ENCODE results near the gene ZWILCH. TPM values are rescaled to one million over a fixed set of nuclear protein-coding genes. Genes with fewer than 3 reads are reported as not detected.

Gene ZWILCH
- total RNA-seq, 4 donors from 2014 or later = 2.0 to 6.0 (median 2.9) TPM

DNA sequence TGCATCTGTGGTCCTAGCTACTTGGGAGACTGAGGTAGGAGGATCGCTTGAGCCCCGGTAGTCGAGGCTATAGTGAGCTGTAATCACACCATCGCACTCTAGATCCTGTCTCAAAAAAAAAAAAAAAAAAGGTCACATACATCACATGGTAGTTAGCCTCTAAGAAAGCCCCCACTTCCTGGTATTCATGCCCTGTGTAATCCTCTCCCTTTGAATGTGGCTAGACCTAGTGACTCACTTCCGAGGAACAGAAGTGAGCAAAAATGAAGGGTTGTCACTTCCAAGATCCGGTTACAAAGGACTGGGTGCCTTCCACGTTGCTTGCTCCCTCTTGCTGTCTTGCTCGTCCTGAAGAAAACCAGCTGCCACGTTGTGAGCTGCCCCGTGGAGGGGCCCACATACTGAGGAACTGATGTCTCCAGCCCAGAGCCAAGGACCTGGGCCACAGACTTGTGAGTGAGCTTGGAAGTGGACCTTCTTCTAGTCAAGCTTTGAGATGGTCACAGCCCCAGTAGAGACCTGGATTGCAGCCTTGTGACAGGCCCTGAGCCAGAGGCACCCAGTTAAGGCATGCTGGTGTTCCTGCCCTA lies 73.3 kb downstream of the ZWILCH start:
- no peak overlapping the region for H3K27ac ChIP-seq
- H3K9me3 ChIP-seq = no peaks in the 10 kb centered on the region
- 44 to 100% methylated on average over 4 to 8 of the region's 10 CpGs for WGBS, 2 donors (ENCODE audit: low coverage in 1 of 2)
- H3K36me3 ChIP-seq = no peaks in the 10 kb centered on the region
- H3K4me3 ChIP-seq = no peak overlapping the region
- TF ChIP-seq POLR2A (IDR thresholded peaks at IDR 0.05) = no peak
- TF ChIP-seq, protein P1, sequence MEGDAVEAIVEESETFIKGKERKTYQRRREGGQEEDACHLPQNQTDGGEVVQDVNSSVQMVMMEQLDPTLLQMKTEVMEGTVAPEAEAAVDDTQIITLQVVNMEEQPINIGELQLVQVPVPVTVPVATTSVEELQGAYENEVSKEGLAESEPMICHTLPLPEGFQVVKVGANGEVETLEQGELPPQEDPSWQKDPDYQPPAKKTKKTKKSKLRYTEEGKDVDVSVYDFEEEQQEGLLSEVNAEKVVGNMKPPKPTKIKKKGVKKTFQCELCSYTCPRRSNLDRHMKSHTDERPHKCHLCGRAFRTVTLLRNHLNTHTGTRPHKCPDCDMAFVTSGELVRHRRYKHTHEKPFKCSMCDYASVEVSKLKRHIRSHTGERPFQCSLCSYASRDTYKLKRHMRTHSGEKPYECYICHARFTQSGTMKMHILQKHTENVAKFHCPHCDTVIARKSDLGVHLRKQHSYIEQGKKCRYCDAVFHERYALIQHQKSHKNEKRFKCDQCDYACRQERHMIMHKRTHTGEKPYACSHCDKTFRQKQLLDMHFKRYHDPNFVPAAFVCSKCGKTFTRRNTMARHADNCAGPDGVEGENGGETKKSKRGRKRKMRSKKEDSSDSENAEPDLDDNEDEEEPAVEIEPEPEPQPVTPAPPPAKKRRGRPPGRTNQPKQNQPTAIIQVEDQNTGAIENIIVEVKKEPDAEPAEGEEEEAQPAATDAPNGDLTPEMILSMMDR (IDR thresholded peaks at IDR 0.05) = no peak
- no peak for TF ChIP-seq POLR2AphosphoS5 (IDR thresholded peaks at IDR 0.05)
- no peak for TF ChIP-seq EP300 (IDR thresholded peaks at IDR 0.05)
- H3K4me1 ChIP-seq = peaks cover 0 to 6% (median 0%) of the 10 kb centered on the region in 3 donors
- ATAC-seq = no peak
- no peaks in the 10 kb centered on the region for H3K27me3 ChIP-seq

DNA sequence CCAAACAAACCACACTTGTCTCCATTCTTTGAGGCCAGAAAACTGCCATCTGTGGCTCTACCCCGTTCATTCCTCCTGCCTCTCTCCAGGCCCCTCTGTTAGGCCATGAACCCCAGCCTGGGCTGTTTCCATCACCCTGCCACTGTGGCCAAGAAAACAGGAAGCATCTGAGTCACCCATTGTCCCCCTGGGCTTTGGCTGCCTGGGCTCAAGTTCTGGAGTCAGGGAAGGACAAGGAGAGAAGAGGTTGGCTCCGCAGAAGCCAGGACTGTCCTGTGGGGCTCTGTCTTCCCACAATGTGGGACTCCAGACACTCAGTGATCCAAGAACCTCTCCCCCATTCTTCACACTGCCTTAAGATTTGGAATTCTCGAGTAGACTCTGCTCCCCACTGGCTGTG lies 75.5 kb downstream of the ZWILCH start:
- Histone ChIP-seq H3K27ac (no peak overlapping the region), H3K36me3 (no peaks in the 10 kb centered on the region), H3K4me1 (no peaks in the 10 kb centered on the region), H3K4me3 (no peak overlapping the region), H3K9me3 (no peaks in the 10 kb centered on the region), H3K27me3 (peaks cover 7% of the 10 kb centered on the region)
- TF ChIP-seq, protein P1 (IDR thresholded peaks at IDR 0.05) = no peak
- TF ChIP-seq POLR2AphosphoS5 (IDR thresholded peaks at IDR 0.05) (no peak), POLR2A (IDR thresholded peaks at IDR 0.05) (no peak), EP300 (IDR thresholded peaks at IDR 0.05) (no peak)
- WGBS, 2 donors (ENCODE audit: low coverage in 1 of 2) = 52 to 59% methylated on average over 2 of the region's 3 CpGs
- peak; percentile 41 for ATAC-seq

DNA sequence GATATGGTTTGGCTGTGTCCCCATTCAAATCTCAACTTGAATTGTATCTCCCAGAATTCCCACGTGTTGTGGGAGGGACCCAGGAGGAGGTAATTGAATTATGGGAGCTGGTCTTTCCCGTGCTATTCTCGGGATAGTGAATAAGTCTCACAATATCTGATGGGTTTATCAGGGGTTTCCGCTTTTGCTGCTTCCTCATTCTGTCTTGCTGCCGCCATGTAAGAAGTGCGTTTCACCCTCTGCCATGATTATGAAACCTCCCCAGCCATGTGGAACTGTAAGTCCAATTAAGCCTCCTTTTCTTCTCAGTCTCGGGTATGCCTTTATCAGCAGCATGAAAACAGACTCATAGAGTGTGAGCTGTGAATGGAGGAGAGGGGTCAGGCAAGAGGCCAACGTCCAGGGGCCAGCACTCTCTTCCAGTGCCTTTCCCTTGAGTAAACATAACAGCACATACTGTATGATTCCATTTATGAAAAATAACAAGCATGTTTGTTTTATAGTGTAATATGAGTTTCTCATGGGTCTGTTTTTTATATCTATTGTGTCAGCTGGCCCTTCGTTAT lies 76.9 kb downstream of the ZWILCH start:
- no peaks in the 10 kb centered on the region for H3K36me3 ChIP-seq
- H3K27ac ChIP-seq = no peak overlapping the region
- no peak for ATAC-seq
- TF ChIP-seq EP300 (IDR thresholded peaks at IDR 0.05) (no peak), POLR2A (IDR thresholded peaks at IDR 0.05) (no peak), POLR2AphosphoS5 (IDR thresholded peaks at IDR 0.05) (no peak)
- TF ChIP-seq, protein P1 (IDR thresholded peaks at IDR 0.05) = no peak
- no peaks in the 10 kb centered on the region for H3K9me3 ChIP-seq
- peaks cover 15% of the 10 kb centered on the region for H3K27me3 ChIP-seq
- WGBS, 2 donors (ENCODE audit: low coverage in 1 of 2) = 65 to 85% methylated on average over 7 of the region's 9 CpGs
- H3K4me3 ChIP-seq = no peak overlapping the region
- H3K4me1 ChIP-seq = no peaks in the 10 kb centered on the region

DNA sequence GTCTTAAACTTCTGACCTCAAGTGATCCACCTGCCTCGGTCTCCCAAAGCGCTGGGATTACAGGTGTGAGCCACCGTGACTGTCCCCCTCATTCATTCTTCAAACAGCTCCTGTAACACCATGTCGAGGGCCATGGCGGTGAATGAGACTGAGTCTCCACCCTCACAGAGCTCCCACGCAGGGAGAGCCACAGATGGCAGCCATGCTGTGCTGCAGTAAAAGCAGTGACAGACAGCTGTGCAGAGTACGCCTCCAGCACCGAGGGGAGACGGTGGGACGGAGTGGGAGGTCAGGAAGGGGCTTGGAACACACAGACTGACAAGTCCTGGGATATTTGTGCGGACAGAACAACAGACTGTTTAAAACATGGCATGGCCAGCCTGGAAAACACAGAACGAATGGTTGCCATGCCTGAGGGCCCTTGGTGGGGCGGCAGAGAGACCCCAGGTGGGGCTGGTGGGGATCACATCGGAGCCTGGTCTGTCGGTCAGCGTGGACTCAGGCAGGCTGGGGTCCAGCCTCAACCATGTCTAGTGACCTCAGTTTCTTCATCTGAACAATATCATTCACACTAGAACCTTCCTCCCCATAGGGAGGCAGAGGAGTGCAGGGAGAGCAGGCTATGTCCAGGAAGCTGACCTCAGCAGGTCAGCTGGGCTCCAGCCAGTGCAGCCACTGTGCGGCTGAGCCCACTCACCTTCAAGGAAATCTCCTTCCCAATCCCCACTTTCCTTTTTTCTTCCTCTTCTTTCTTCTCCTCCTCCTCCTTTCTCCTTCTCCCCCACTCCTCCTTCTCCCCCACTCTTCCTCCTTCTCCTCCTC lies 81.2 kb downstream of the ZWILCH start:
- Histone ChIP-seq H3K4me3 (no peak overlapping the region), H3K36me3 (no peaks in the 10 kb centered on the region), H3K27me3 (peaks cover 27% of the 10 kb centered on the region), H3K4me1 (no peaks in the 10 kb centered on the region), H3K27ac (no peak overlapping the region), H3K9me3 (no peaks in the 10 kb centered on the region)
- TF ChIP-seq POLR2A (IDR thresholded peaks at IDR 0.05) = no peak
- TF ChIP-seq, protein P1 (IDR thresholded peaks at IDR 0.05) = no peak
- no peak for TF ChIP-seq EP300 (IDR thresholded peaks at IDR 0.05)
- no peak for TF ChIP-seq POLR2AphosphoS5 (IDR thresholded peaks at IDR 0.05)
- ATAC-seq = no peak
- WGBS, 2 donors (ENCODE audit: low coverage in 1 of 2) = 25 to 50% methylated on average over 3 to 6 of the region's 17 CpGs
